T-helper 17 cell (primary cell): ENCODE results near the gene INPP4B. TPM values are rescaled to one million over a fixed set of nuclear protein-coding genes. Genes with fewer than 3 reads are reported as not detected.

ENCODE experiments used
- ATAC-seq: fragments of 150-1000 bp; cut with Tn5 transposase; 2 replicates; pipeline ENCODE4 v1.10.0; 2021; ENCODE audit warnings: mild to moderate bottlenecking, moderate library complexity
- DNase-seq, 3 donors: peaks; one replicate each; pipeline versions ENCODE4 v3.0.0 to v3.0.0-alpha.2; 2020 to 2021
- H3K9me3 ChIP-seq: one replicate; pipeline ENCODE4 v1.7.0; 2013; ENCODE audit warnings: low read length, mild to moderate bottlenecking; ENCODE audit not compliant: control insufficient read depth, poor library complexity, severe bottlenecking
- H3K27ac Mint-ChIP-seq: one replicate; pipeline ENCODE4 v1.8.0; 2022; ENCODE audit warnings: mild to moderate bottlenecking, moderate library complexity, mixed read lengths
- H3K27me3 Mint-ChIP-seq: one replicate; pipeline ENCODE4 v1.8.0; 2022; ENCODE audit warnings: mixed read lengths
- H3K36me3 Mint-ChIP-seq: one replicate; pipeline ENCODE4 v1.8.0; 2022; ENCODE audit warnings: low read depth, mixed read lengths
- H3K4me1 Mint-ChIP-seq: one replicate; pipeline ENCODE4 v1.8.0; 2022; ENCODE audit warnings: mild to moderate bottlenecking, mixed read lengths
- H3K4me3 Mint-ChIP-seq: one replicate; pipeline ENCODE4 v1.8.0; 2022; ENCODE audit warnings: mild to moderate bottlenecking, moderate library complexity, mixed read lengths
- total RNA-seq, 4 donors: library from RNA in 2 of 4; stranded (reverse) in 2 of 4; gene quantifications; one replicate each; pipeline ENCODE4 v1.2.3 and lab custom pipeline; 2022 to 2026

The INPP4B gene
- total RNA-seq, 2 donors from 2014 or later = 91.8 to 102 TPM

GRCh38 chr4:142762280-142762679, 83.8 kb downstream of the INPP4B start:
- Mint-ChIP-seq H3K27me3 (peaks cover 8% of the 10 kb centered on the region), H3K36me3 (peaks cover 6% of the 10 kb centered on the region), H3K4me1 (no peaks in the 10 kb centered on the region), H3K4me3 (no peak overlapping the region), H3K27ac (no peak overlapping the region)
- DNase-seq (no peak), ATAC-seq (no peak)
- no peaks in the 10 kb centered on the region for H3K9me3 ChIP-seq

DNA sequence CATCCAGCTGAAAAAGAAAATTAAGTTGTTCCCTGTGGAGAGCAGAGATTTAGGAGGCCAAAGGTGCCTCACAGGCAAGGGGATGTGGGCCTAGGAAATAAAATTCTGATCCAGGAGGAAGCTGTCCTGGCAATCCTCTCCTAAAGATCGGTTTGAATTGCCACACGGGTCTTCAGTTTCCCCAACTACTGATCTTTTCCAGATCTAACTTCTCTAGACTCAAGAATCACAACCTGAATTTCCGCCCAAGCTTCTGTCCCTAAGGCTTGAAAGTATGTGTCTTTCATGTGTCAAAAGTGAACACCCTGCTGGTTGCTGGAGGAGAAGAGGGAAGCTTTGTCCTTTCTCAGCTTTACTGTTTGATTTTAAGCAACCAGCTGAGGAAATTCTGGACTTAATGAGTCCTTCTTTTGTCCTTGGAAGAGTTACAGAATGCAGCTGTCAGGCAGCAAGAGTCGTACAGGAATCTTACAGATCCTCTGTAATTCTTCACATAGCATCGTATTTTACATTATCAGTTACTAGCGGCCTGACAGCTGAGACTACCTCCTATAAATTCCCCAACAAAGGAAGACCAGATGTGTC, 93.8 kb downstream of the INPP4B start:
- no peaks in the 10 kb centered on the region for H3K9me3 ChIP-seq
- peaks cover under 1% of the 10 kb centered on the region for H3K27me3 Mint-ChIP-seq
- peaks cover under 1% of the 10 kb centered on the region for H3K36me3 Mint-ChIP-seq
- peaks cover 2% of the 10 kb centered on the region for H3K4me1 Mint-ChIP-seq
- no peak overlapping the region for H3K4me3 Mint-ChIP-seq
- DNase-seq = no peak
- no peak for ATAC-seq
- no peak overlapping the region for H3K27ac Mint-ChIP-seq

- H3K4me1 Mint-ChIP-seq = no peaks in the 10 kb centered on the region
- DNase-seq (no peak), ATAC-seq (no peak)
- no peaks in the 10 kb centered on the region for H3K9me3 ChIP-seq
- H3K36me3 Mint-ChIP-seq = peaks cover 2% of the 10 kb centered on the region
- H3K27me3 Mint-ChIP-seq = no peaks in the 10 kb centered on the region
- no peak overlapping the region for H3K27ac Mint-ChIP-seq
- no peak overlapping the region for H3K4me3 Mint-ChIP-seq
Measured at GRCh38 chr4:142743121-142743825, 102.8 kb downstream of the INPP4B start.

DNA sequence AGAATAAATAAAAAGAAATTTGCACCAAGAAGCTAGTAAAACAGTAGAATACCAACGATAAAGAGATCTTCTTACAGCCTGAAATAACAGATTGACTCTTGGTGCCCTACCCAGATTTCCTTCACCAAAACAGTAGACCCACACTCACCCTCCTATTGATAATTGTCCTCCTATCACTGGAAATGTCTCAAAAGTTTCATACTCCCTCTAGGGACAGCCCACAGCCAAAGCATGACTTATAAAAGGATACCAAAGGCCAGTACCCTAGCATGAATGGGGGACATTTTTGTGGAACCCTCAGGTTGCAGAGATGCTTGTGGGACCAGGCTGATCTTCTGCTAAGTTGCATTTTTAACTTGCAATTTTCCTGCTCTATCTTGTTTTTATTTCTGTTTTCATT, 104.1 kb downstream of the INPP4B start:
- Mint-ChIP-seq H3K4me1 (no peaks in the 10 kb centered on the region), H3K4me3 (no peak overlapping the region), H3K27ac (no peak overlapping the region), H3K36me3 (peaks cover 2% of the 10 kb centered on the region), H3K27me3 (no peaks in the 10 kb centered on the region)
- no peak for ATAC-seq
- no peak for DNase-seq
- no peaks in the 10 kb centered on the region for H3K9me3 ChIP-seq

DNA sequence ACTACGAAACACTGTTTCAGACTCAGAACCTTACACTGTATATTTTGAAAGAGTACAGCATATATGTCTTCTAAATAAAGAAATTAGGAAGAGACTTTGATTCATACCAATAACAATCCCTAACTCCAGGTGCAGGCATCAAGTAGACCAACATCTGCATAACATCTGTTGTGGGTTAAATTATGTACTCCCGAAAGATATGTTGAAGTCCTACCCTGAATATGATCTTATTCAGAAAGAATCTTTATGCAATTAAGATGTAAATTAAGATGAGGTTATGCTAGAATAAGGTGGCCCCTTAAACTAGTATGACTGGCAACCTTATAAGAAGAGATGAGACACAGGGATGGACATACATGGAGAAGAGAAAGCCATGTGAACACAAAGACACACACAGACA, 117.9 kb downstream of the INPP4B start:
- Mint-ChIP-seq H3K36me3 (no peaks in the 10 kb centered on the region), H3K27ac (no peak overlapping the region), H3K4me1 (peaks cover 3% of the 10 kb centered on the region), H3K27me3 (peaks cover 7% of the 10 kb centered on the region), H3K4me3 (no peak overlapping the region)
- ATAC-seq = no peak
- no peak for DNase-seq
- H3K9me3 ChIP-seq = no peaks in the 10 kb centered on the region

- no peak for ATAC-seq
- H3K4me1 Mint-ChIP-seq = peaks cover 4% of the 10 kb centered on the region
- no peaks in the 10 kb centered on the region for H3K9me3 ChIP-seq
- peaks cover 7% of the 10 kb centered on the region for H3K27me3 Mint-ChIP-seq
- DNase-seq = no peak
- no peak overlapping the region for H3K4me3 Mint-ChIP-seq
- H3K27ac Mint-ChIP-seq = no peak overlapping the region
- H3K36me3 Mint-ChIP-seq = no peaks in the 10 kb centered on the region
Measured at GRCh38 chr4:142727149-142727548, 119.0 kb downstream of the INPP4B start.

- ATAC-seq (no peak), DNase-seq (no peak)
- no peaks in the 10 kb centered on the region for H3K36me3 Mint-ChIP-seq
- peaks cover 6% of the 10 kb centered on the region for H3K4me1 Mint-ChIP-seq
- H3K27me3 Mint-ChIP-seq = no peaks in the 10 kb centered on the region
- H3K4me3 Mint-ChIP-seq = no peak overlapping the region
- H3K27ac Mint-ChIP-seq = no peak overlapping the region
- H3K9me3 ChIP-seq = no peaks in the 10 kb centered on the region
Measured at GRCh38 chr4:142725886-142726285, 120.2 kb downstream of the INPP4B start.

DNA sequence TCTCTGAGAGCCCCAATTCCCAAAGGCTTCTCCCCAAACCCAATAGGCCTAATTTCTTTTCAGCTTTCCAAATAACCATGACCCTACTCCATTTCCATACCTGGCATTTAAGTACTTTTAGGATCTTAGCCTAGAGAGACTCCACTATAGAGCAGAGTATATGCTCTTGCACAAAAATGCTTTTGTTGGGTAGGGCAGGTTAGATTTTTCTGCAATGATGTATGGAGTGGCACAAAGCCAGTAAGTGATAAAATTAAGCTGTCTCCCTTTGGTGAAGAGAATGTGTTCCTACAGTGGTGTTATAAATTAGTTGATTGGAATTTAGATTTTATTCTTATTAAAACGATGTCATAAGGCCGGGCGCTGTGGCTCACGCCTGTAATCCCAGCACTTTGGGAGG, 124.9 kb downstream of the INPP4B start:
- H3K9me3 ChIP-seq = no peaks in the 10 kb centered on the region
- H3K4me3 Mint-ChIP-seq = no peak overlapping the region
- ATAC-seq (no peak), DNase-seq (no peak)
- peaks cover 3% of the 10 kb centered on the region for H3K4me1 Mint-ChIP-seq
- no peaks in the 10 kb centered on the region for H3K27me3 Mint-ChIP-seq
- H3K36me3 Mint-ChIP-seq = no peaks in the 10 kb centered on the region
- no peak overlapping the region for H3K27ac Mint-ChIP-seq

DNA sequence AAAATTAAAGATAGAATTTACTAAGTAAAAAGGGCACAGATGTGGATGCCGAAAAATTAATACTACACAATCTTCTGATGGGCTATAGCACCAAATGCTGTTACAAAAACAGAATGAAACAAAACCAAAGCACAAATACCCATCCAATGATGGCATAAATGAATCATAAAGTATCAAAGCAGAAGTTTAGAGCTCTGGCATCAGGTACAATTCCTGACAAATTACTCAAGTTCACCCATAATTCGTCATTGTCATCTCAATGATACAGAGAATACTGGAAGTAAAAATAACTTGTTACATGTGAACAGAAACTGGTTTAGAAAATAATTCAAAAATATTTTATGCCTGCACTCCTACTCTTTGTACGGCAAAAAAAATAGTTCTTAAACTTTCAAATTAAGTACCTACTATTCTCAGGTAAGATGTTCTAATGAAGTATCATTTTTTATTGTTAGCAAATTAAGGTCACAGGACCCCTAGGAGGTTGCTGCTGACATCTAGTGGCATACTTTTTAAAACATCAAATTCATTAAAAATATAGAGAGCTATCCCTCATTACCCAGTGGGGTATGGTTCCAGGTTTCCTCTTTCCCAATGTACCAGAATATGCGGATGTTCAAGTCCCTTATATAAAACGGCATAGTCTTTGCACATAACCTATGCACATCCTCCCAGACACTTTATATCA, 126.1 kb downstream of the INPP4B start:
- no peaks in the 10 kb centered on the region for H3K9me3 ChIP-seq
- H3K27me3 Mint-ChIP-seq = no peaks in the 10 kb centered on the region
- H3K4me3 Mint-ChIP-seq = no peak overlapping the region
- H3K4me1 Mint-ChIP-seq = peaks cover 3% of the 10 kb centered on the region
- no peaks in the 10 kb centered on the region for H3K36me3 Mint-ChIP-seq
- H3K27ac Mint-ChIP-seq = no peak overlapping the region
- ATAC-seq = peak; percentile 60
- DNase-seq = no peak

DNA sequence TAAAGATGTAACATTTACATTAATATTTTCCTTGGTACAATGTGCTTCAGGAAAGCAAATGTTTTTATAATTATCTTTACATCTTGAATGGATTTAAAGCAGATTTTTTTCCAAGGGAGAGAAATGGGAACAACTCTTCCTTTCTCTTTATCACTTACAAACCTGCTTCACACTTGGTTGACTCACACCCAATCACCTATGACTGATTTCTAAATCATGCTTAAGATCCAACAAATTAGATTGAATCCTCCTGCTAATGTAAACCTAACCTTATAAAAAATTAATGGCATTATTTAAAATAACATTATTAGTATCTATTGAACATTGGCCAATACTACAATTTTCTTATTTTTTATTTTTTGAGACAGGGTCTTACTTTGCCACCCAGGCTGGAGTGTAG, 127.1 kb downstream of the INPP4B start:
- H3K9me3 ChIP-seq = no peaks in the 10 kb centered on the region
- Mint-ChIP-seq H3K4me3 (no peak overlapping the region), H3K4me1 (peaks cover 5% of the 10 kb centered on the region), H3K27me3 (no peaks in the 10 kb centered on the region), H3K27ac (no peak overlapping the region), H3K36me3 (no peaks in the 10 kb centered on the region)
- DNase-seq (no peak), ATAC-seq (no peak)

- peaks cover 11% of the 10 kb centered on the region for H3K4me1 Mint-ChIP-seq
- H3K9me3 ChIP-seq = no peaks in the 10 kb centered on the region
- no peak overlapping the region for H3K4me3 Mint-ChIP-seq
- no peak for ATAC-seq
- DNase-seq = no peak
- H3K27ac Mint-ChIP-seq = no peak overlapping the region
- H3K27me3 Mint-ChIP-seq = no peaks in the 10 kb centered on the region
- H3K36me3 Mint-ChIP-seq = peaks cover 2% of the 10 kb centered on the region
Measured at GRCh38 chr4:142715727-142716126, 130.4 kb downstream of the INPP4B start.

- no peaks in the 10 kb centered on the region for H3K27me3 Mint-ChIP-seq
- no peaks in the 10 kb centered on the region for H3K9me3 ChIP-seq
- ATAC-seq (no peak), DNase-seq (no peak)
- peak overlapping the region; percentile 0 for H3K4me3 Mint-ChIP-seq
- peaks cover 4% of the 10 kb centered on the region for H3K36me3 Mint-ChIP-seq
- H3K4me1 Mint-ChIP-seq = peaks cover 11% of the 10 kb centered on the region
- peak overlapping the region; percentile 27 for H3K27ac Mint-ChIP-seq
Measured at GRCh38 chr4:142713282-142714030, 132.6 kb downstream of the INPP4B start.

DNA sequence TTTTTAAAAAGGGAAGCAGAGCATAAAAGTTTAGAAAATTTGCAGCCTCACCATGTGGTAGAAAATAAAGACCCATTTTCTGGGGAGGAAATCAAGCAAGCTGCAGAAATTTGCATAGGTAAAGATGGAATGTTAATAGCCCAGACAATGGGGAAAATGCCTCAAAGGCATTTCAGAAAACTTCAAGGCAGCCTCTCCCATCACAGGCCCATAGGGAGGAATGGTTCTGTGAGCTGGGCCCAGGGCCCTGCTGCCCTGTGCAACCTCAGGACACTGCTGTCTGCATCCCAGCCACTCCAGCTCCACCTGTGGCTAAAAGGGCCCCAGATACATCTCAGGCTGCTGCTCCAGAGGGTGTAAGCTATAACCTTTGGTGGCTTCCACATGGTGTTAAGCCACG, 137.9 kb downstream of the INPP4B start:
- no peak for ATAC-seq
- Mint-ChIP-seq H3K27me3 (no peaks in the 10 kb centered on the region), H3K4me3 (no peak overlapping the region), H3K4me1 (peaks cover 3% of the 10 kb centered on the region), H3K27ac (no peak overlapping the region), H3K36me3 (peaks cover 6% of the 10 kb centered on the region)
- DNase-seq = no peak
- no peaks in the 10 kb centered on the region for H3K9me3 ChIP-seq
